NCI-H1048 (cell line): ENCODE data around the gene RXYLT1.
"Not testable (repeated sequence)": the region's sequence is repeated elsewhere in the genome, so short reads cannot be mapped to it uniquely, and the experiment has no call there.

Source experiments
- DNase-seq: peaks from one replicate; lab custom pipeline; 2025; lab: John Stamatoyannopoulos, UW

Gene RXYLT1

GRCh38 chr12:63804746-63805145 lies 25.0 kb downstream of the RXYLT1 start:
- no peak for DNase-seq

GRCh38 chr12:63805704-63806672 lies 26.3 kb downstream of the RXYLT1 start:
- DNase-seq = no peak

GRCh38 chr12:63808631-63809030 lies 28.9 kb downstream of the RXYLT1 start:
- DNase-seq = no peak

- no peak for DNase-seq
Measured at GRCh38 chr12:63809566-63809965, 29.9 kb downstream of the RXYLT1 start.

- no peak for DNase-seq
Measured at GRCh38 chr12:63811334-63811733, 31.6 kb downstream of the RXYLT1 start.

- DNase-seq = no peak
Measured at GRCh38 chr12:63811755-63812154, 32.0 kb downstream of the RXYLT1 start.

GRCh38 chr12:63814146-63814772 lies 34.5 kb downstream of the RXYLT1 start:
- no peak for DNase-seq

- no peak for DNase-seq
Measured at GRCh38 chr12:63815482-63815852, 35.8 kb downstream of the RXYLT1 start.

- no peak for DNase-seq
Measured at GRCh38 chr12:63816031-63816430, 36.3 kb downstream of the RXYLT1 start.

GRCh38 chr12:63820427-63820826 lies 40.7 kb downstream of the RXYLT1 start:
- DNase-seq = no peak

GRCh38 chr12:63821781-63822251 lies 42.1 kb downstream of the RXYLT1 start:
- DNase-seq = no peak

GRCh38 chr12:63822352-63822751 lies 42.6 kb downstream of the RXYLT1 start:
- no peak for DNase-seq

- no peak for DNase-seq
Measured at GRCh38 chr12:63823040-63823439, 43.3 kb downstream of the RXYLT1 start.

GRCh38 chr12:63826006-63826585 lies 46.4 kb downstream of the RXYLT1 start:
- peak; percentile 15 for DNase-seq

GRCh38 chr12:63828867-63829266 lies 49.2 kb downstream of the RXYLT1 start:
- no peak for DNase-seq

- no peak for DNase-seq
Measured at GRCh38 chr12:63836046-63836445, 56.3 kb downstream of the RXYLT1 start.

- DNase-seq = no peak
Measured at GRCh38 chr12:63836936-63837335, 57.2 kb downstream of the RXYLT1 start.

GRCh38 chr12:63838411-63838810 lies 58.7 kb downstream of the RXYLT1 start:
- no peak for DNase-seq

- DNase-seq = no peak
Measured at GRCh38 chr12:63841011-63841410, 61.3 kb downstream of the RXYLT1 start.

- DNase-seq = no peak
Measured at GRCh38 chr12:63841571-63841970, 61.9 kb downstream of the RXYLT1 start.

GRCh38 chr12:63842750-63843149 lies 63.0 kb downstream of the RXYLT1 start:
- not testable (repeated sequence) for DNase-seq

- DNase-seq = no peak
Measured at GRCh38 chr12:63843254-63843720, 63.6 kb downstream of the RXYLT1 start.
